HG02759 (cell line): ENCODE measurements around the gene HDDC2.

ENCODE experiments used
- ATAC-seq: cut with Tn5 transposase; IDR thresholded peaks from one replicate; pipeline ENCODE4 v1.9.1; 2021; ENCODE audit warnings: mild to moderate bottlenecking, moderate library complexity; ENCODE audit not compliant: unreplicated experiment

Gene HDDC2

GRCh38 chr6:125271486-125272159 lies 30.1 kb downstream of the HDDC2 start:
- ATAC-seq, result no peak

- ATAC-seq, result no peak
Observed at GRCh38 chr6:125270380-125270779, 31.4 kb downstream of the HDDC2 start.

- no peak for ATAC-seq
Observed at GRCh38 chr6:125269328-125269985, 32.3 kb downstream of the HDDC2 start.

- ATAC-seq, result no peak
Observed at GRCh38 chr6:125268765-125269164, 33.0 kb downstream of the HDDC2 start.

DNA sequence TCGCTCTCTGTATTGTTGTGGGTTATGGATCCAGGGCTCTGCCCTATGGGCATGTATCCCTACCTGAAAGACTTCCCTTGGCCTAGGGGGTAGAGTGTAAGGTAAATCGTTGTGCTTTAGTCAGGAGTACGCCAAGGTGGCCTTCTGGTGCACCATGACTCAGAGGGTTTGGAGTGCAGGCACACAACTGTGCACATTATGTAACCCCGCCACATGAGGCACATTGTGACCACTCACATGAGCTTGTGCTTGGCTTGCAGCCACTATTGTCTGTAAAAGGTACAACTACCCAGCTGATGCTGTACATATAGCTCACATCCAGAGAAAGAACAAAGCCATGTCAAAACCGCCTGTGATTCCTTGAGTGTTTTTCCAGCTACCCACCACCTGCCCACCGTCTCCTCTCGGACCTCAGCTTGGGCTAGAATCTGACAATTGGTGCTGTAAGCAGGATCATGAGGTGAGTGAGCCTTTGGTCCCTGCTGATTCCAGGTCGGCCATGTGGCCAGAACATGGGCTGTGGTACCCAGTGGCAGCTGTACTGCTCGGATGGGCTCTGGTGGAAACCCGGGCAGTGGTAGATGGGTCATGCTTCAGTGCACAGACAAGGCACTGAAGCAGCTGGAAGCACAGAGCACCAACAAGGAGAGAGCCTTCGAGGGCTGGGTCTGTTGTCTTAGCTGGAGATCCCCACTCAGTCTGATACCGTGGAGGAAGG lies 33.8 kb downstream of the HDDC2 start:
- ATAC-seq, result no peak

DNA sequence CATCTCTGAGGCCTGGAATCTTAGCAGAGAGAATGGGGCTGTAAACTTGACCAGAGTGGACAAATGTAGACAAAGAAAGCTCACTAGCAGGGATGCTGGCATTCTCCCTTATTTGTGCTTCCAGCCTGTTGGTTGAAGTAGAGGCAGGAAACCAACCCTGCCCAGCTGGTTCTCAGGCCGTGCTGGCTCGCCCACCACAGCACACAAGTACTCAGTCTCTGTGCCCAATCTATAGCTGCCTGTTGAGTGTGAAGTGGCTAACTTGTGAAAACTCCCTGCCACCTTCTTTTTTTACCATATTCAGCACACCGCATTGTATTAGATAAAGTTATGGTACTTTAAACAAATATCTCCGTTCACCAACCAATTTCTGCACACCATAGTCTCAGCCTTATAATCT lies 37.3 kb downstream of the HDDC2 start:
- ATAC-seq, result no peak

DNA sequence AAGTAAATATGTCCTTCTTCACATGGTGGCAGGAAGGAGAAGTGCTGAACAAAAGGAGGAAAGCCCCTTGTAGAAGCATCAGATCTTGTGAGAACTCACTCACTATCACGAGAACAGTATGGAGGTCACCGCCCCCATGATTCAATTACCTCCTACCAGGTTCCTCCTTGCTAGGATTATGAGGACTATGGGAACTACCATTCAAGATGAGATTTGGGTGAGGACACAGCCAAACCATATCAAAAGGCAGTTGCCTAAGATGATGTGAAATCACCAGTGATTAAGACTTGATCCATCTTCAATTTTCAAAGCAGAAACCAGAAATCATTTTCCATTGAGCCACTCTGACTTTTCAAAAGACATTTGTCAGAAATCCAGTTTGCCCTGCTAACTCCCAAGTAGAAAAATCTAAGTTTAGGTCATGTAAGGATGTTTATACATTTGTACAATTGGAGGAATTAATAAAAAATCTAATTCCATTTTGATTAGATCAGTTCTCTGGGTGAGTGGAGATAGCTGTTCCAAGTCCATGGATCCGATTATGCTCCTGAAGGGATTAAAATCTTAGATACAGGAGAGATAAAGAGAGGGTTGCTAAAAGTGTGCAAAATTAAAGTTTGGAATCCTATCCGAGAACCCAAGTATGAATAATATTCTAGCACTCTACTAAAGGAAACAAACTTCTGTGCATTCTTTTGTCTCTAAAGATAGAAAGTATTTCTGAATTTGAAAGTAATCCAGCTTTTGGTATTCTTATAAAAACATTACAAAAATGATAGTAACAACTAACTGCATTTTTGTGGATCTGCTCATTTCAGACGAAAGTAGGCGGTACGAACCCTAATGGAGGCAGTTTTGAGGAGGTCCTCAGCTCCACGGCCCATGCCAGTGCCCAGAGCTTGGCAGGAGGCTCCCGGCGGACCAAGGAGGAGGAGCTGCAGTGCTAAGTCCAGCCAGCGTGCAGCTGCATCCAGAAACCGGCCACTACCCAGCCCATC lies 39.5 kb downstream of the HDDC2 start:
- ATAC-seq, result no peak

- ATAC-seq, result no peak
Observed at GRCh38 chr6:125259354-125259736, 42.4 kb downstream of the HDDC2 start.

GRCh38 chr6:125258651-125259353 lies 43.0 kb downstream of the HDDC2 start:
- no peak for ATAC-seq

DNA sequence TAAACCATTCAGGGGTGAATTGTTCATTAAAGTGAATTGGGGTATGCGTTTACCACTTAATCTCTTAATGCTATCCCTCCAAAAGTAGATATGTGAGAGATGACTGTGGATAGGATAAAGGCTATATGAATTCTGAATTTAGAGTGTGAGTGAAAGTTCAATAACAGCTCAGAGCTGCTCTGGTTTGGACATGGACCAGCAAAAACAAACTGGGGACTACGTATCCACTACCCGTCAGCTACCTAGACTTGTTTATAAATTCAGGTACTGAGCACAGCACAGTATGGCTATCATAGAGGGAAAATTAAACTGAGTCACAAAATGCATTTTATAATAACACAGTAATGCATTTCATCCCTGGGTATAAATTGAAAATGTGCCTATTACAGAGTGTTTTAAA lies 44.4 kb downstream of the HDDC2 start:
- ATAC-seq, result no peak

DNA sequence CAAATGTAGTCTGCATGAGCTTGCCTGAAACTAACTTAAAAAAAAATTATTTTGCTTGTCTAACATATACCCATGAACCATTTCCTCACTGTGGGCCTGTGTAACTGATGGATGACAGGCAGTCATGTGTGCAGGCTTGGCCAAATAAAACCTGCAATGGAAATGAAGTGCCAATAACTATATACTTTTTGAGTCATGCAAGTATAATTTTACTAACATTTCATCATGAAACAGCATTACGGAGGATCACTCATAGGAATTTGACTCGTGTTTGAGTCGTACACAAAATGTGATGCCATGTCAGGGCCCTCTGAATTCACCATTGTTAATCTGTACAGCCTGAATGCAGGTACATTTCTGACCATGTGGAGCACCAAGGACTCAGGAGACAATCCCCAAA lies 46.6 kb downstream of the HDDC2 start:
- ATAC-seq, result no peak

DNA sequence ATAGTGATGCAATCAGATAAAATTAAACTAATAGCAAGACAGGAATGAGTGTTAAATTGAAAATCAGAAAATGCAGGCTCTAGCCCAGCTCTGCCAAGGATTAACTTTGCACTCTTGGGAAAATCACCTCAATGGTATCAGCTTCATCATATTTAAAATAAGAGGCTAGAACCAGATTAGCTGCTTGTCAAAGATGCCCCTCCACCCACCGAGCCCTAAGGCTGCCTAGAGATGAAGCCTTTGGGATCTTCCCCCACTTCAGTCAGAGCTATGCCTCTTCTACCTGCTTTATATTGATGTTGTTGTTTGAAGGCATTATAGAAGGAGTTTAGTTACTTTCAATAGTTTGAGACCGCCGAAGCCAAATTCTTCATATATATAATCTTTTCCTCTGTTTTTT lies 47.4 kb downstream of the HDDC2 start:
- ATAC-seq, result no peak

GRCh38 chr6:125253881-125254280 lies 47.9 kb downstream of the HDDC2 start:
- no peak for ATAC-seq

DNA sequence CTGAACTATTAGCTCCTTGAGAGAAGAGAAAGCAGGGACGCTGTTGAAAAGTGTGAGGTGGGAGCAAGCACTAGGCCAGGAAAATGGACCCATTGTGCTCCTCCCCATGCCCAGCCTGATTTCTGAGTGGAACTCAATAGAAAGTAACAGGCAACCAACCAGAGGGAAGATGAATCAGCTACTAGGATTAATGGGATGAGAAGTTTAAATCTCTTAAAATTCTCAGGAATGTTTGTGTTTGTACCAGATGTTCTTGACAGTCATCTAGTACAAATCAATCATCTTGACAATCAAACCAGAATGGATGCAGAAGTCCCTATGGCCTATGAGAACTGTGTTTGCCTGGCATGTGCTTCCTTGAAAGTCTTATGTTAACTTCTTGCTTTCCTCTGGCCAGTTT lies 48.9 kb downstream of the HDDC2 start:
- ATAC-seq, result no peak

DNA sequence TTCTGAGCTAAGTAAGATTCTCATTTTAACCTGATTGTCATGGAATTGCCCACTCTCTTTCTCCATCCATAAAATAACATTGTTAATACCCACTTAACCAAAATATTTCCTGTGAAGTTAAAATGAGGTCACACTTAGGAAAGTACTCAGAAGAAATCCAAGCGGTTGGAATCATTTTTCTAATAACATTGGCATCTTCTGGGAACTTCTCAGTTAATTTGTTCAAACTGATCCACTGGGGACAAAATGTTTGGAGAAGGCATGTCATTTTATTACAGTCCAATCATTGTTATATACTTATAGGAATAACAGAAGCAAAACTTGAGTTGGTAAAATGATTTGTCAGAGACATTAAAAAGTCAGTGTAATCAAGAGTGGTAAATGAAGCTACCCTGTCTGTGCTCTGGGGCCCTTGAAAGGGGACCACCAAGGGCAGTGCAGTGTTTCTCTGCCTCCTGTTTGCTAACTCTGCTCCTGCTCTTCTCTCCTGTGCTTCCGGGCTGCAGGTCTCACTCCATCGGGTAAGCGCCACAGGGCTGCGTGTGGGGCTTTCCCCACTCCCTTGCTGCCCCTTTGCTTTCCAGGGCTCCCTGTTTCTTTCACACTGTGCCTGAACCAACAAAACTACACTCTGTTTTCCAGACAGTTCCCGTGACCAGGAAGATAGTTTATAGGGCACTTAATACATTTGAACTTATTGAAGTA lies 50.1 kb downstream of the HDDC2 start:
- ATAC-seq, result no peak

- ATAC-seq, result no peak
Observed at GRCh38 chr6:125250511-125250910, 51.3 kb downstream of the HDDC2 start.

DNA sequence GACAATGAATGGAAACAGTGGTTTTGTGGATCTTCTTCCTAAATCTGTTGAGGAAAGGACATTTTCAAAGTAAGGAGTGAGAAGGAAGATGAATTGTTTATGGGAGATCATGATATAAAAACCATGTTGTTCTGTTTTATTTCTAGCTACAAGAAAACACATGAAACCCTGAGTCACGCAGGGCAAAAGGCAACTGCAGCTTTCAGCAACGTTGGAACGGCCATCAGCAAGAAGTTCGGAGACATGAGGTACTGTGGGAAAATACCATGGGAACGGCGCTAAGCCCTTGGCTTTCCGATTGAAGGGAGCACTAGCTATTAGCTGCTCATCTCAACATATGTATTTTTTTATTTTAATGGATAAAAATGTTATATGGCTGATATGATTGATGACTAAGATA lies 53.6 kb downstream of the HDDC2 start:
- ATAC-seq, result no peak

DNA sequence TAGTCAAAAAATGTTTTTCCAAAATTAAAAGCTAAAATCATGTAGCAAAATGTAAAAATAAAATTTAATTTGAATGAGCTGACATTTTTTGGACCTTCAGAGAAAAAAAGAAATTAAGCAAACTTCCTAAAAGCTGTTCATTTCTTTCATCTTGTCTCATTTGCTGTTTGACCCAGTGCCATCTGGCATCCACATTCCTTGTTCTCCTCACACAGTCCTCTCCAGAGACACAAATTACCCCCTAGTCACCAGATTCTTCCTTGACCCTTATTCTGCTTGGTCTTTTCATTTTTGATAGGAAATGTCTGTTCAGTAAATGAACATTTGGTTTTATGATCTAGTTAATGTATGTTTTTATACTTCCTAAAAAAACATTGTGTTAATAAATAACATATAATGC lies 55.2 kb downstream of the HDDC2 start:
- no peak for ATAC-seq

- no peak for ATAC-seq
Observed at GRCh38 chr6:125245523-125246264, 56.1 kb downstream of the HDDC2 start.
